Liver (tissue), 9 donors: ENCODE measurements around the gene SMIM36. TPM values are rescaled to one million over a fixed set of nuclear protein-coding genes. Genes with fewer than 3 reads are reported as not detected.

Experiments used
- DNase-seq: peaks from one replicate; pipeline ENCODE4 v3.0.0-alpha.2; 2017; ENCODE audit warnings: low spot score
- H3K27ac ChIP-seq, 2 donors: one replicate each; pipeline ENCODE4 v1.7.0; 2013; ENCODE audit warnings: inconsistent platforms in 2 of 2, low read length in 2 of 2, control low read depth in 1 of 2, low read depth in 1 of 2, mild to moderate bottlenecking in 1 of 2
- H3K27me3 ChIP-seq, 4 donors: one replicate each; pipeline versions ENCODE4 v1.6.1 to v1.7.0; 2013; ENCODE audit warnings: low read length in 3 of 4, inconsistent platforms in 1 of 4, mild to moderate bottlenecking in 1 of 4, moderate library complexity in 1 of 4; ENCODE audit not compliant: control insufficient read depth in 4 of 4, insufficient read depth in 4 of 4
- H3K36me3 ChIP-seq, 4 donors: one replicate each; pipeline versions ENCODE4 v1.6.1 to v1.7.0; 2013; ENCODE audit warnings: low read length in 3 of 4, mild to moderate bottlenecking in 3 of 4, low read depth in 1 of 4, moderate library complexity in 1 of 4; ENCODE audit not compliant: control insufficient read depth in 4 of 4, insufficient read depth in 3 of 4
- H3K4me1 ChIP-seq, 4 donors: one replicate each; pipeline versions ENCODE4 v1.6.1 to v1.7.0; 2013; ENCODE audit warnings: low read length in 3 of 4, mild to moderate bottlenecking in 3 of 4, moderate library complexity in 1 of 4; ENCODE audit not compliant: control insufficient read depth in 4 of 4, insufficient read depth in 4 of 4
- H3K4me3 ChIP-seq, 3 donors: one replicate each; pipeline versions ENCODE4 v1.6.1 to v1.7.0; 2013; ENCODE audit warnings: low read length in 3 of 3, control low read depth in 1 of 3, low read depth in 1 of 3, mild to moderate bottlenecking in 1 of 3
- H3K9ac ChIP-seq, 2 donors: one replicate each; pipeline ENCODE4 v1.7.0; 2013; ENCODE audit warnings: low read length in 2 of 2, mild to moderate bottlenecking in 2 of 2, moderate library complexity in 2 of 2, control low read depth in 1 of 2, low read depth in 1 of 2
- H3K9me3 ChIP-seq, 4 donors: one replicate each; pipeline versions ENCODE4 v1.6.1 to v1.7.0; 2013; ENCODE audit warnings: low read length in 3 of 4; ENCODE audit not compliant: control insufficient read depth in 4 of 4
- ATF3 ChIP-seq: IDR thresholded peaks from 2 replicates; pipeline ENCODE4 v1.6.1; 2016; ENCODE audit warnings: antibody characterized with exemption
- CTCF ChIP-seq: fragments of 150-350 bp; IDR thresholded peaks from 2 replicates; pipeline ENCODE4 v1.5.1; 2017; ENCODE audit warnings: improper control_type of control experiment, low read depth, low read length; ENCODE audit not compliant: missing input control
- EGR1 ChIP-seq, 2 donors: IDR thresholded peaks; 2 replicates each; pipeline ENCODE4 v1.6.1; 2016 to 2018; ENCODE audit warnings: antibody characterized with exemption in 2 of 2, low read depth in 2 of 2
- FOXA1 ChIP-seq: IDR thresholded peaks from 2 replicates; pipeline ENCODE4 v1.6.1; 2016; ENCODE audit warnings: antibody characterized with exemption
- FOXA2 ChIP-seq: IDR thresholded peaks from 2 replicates; pipeline ENCODE4 v1.6.1; 2016; ENCODE audit warnings: antibody characterized with exemption
- GABPA ChIP-seq, 2 donors: IDR thresholded peaks in 1 of 2; conservative IDR thresholded peaks in 1 of 2; 2 replicates each; pipeline ENCODE4 v1.6.1; 2016; ENCODE audit warnings: antibody characterized with exemption in 2 of 2, mild to moderate bottlenecking in 1 of 2, moderate library complexity in 1 of 2
- HNF4A ChIP-seq, 2 donors: conservative IDR thresholded peaks; 2 replicates each; pipeline ENCODE4 v1.6.1; 2016; ENCODE audit warnings: antibody characterized with exemption in 2 of 2, mild to moderate bottlenecking in 2 of 2
- HNF4G ChIP-seq: IDR thresholded peaks from 2 replicates; pipeline ENCODE4 v1.6.1; 2016; ENCODE audit warnings: antibody characterized with exemption
- JUND ChIP-seq, 2 donors: IDR thresholded peaks; 2 replicates each; pipeline ENCODE4 v1.6.1; 2016; ENCODE audit warnings: antibody characterized with exemption in 2 of 2
- MAX ChIP-seq: IDR thresholded peaks from 2 replicates; pipeline ENCODE4 v1.6.1; 2016; ENCODE audit warnings: antibody characterized with exemption
- NR2F2 ChIP-seq: IDR thresholded peaks from 2 replicates; pipeline ENCODE4 v1.6.1; 2016; ENCODE audit warnings: antibody characterized with exemption
- RAD21 ChIP-seq, 2 donors: IDR thresholded peaks; 2 replicates each; pipeline ENCODE4 v1.6.1; 2016; ENCODE audit warnings: antibody characterized with exemption in 2 of 2, mild to moderate bottlenecking in 2 of 2
- REST ChIP-seq: IDR thresholded peaks from 2 replicates; pipeline ENCODE4 v1.6.1; 2016; ENCODE audit warnings: antibody characterized with exemption, mild to moderate bottlenecking
- RXRA ChIP-seq, 2 donors: IDR thresholded peaks; 2 replicates each; pipeline ENCODE4 v1.6.1; 2017 to 2018; ENCODE audit warnings: antibody characterized with exemption in 2 of 2, mild to moderate bottlenecking in 1 of 2
- SP1 ChIP-seq: IDR thresholded peaks from 2 replicates; pipeline ENCODE4 v1.6.1; 2018; ENCODE audit warnings: antibody characterized with exemption, mild to moderate bottlenecking
- TAF1 ChIP-seq: conservative IDR thresholded peaks from 2 replicates; pipeline ENCODE4 v1.6.1; 2016; ENCODE audit warnings: antibody characterized with exemption, mild to moderate bottlenecking
- YY1 ChIP-seq: IDR thresholded peaks from 2 replicates; pipeline ENCODE4 v1.6.1; 2016; ENCODE audit warnings: antibody characterized with exemption, mild to moderate bottlenecking
- ZBTB33 ChIP-seq: IDR thresholded peaks from 2 replicates; pipeline ENCODE4 v1.6.1; 2016; ENCODE audit warnings: antibody characterized with exemption
- WGBS: extraction: QIAGEN DNeasy Blood & Tissue Kit; methylation state at CpG from one replicate; pipeline ENCODE4 v1.1.7; 2013; 5-methylcytosine and 5-hydroxymethylcytosine counted together
- polyA plus RNA-seq, 2 donors: library from polyadenylated mRNA; stranded (reverse) in 1 of 2; unstranded in 1 of 2; fragments of 200-250 nt in 1 of 2; fragments of >200 nt in 1 of 2; fragmentation: Nextera tagmentation in 1 of 2; extraction: Ambion mirVana in 1 of 2; gene quantifications; one replicate each; pipeline versions ENCODE4 v1.2.1 to v1.2.3, GENCODE V29; 2013 to 2015
- total RNA-seq, 2 donors: library from RNA; depleted of rRNA; stranded (reverse); fragments of >200 nt; gene quantifications; one replicate each; pipeline ENCODE4 v1.2.3, GENCODE V29; 2014
- donor health status: healthy.
- donor health status: healthy.
- donor health status: healthy.
- donor health status: healthy.
- donor health status: healthy.

The SMIM36 gene
- total and polyA plus RNA-seq, 4 donors, result not detected

GRCh38 chr17:55458978-55459377 lies 52.3 kb downstream of the SMIM36 start:
- no peaks in the 10 kb centered on the region for H3K36me3 ChIP-seq
- no peak for DNase-seq
- no peak for TF ChIP-seq JUND (IDR thresholded peaks at IDR 0.05)
- no peak for TF ChIP-seq FOXA1
- TF ChIP-seq REST, result no peak
- no peak for TF ChIP-seq ZBTB33
- no peak for TF ChIP-seq HNF4G
- no peak for TF ChIP-seq CTCF
- TF ChIP-seq EGR1 (IDR thresholded peaks at IDR 0.05; ENCODE audit: low read depth in 2 of 2), result no peak
- TF ChIP-seq YY1, result no peak
- TF ChIP-seq SP1, result no peak
- TF ChIP-seq MAX, result no peak
- TF ChIP-seq GABPA (IDR thresholded peaks at IDR 0.05 in 1 of 2, conservative IDR thresholded peaks at IDR 0.05 in 1 of 2), result no peak
- no peak for TF ChIP-seq RXRA (IDR thresholded peaks at IDR 0.05)
- no peak for TF ChIP-seq TAF1
- TF ChIP-seq HNF4A (conservative IDR thresholded peaks at IDR 0.05), result no peak
- TF ChIP-seq ATF3, result no peak
- TF ChIP-seq RAD21 (IDR thresholded peaks at IDR 0.05), result no peak
- TF ChIP-seq FOXA2, result no peak
- no peak for TF ChIP-seq NR2F2
- no peaks in the 10 kb centered on the region for H3K9me3 ChIP-seq
- H3K4me1 ChIP-seq, result peaks cover 0 to 7% (median 5%) of the 10 kb centered on the region in 4 donors
- H3K4me3 ChIP-seq, result no peak overlapping the region
- 89% methylated on average over 7 of the region's 7 CpGs for WGBS
- no peak overlapping the region for H3K27ac ChIP-seq
- no peak overlapping the region for H3K9ac ChIP-seq
- no peaks in the 10 kb centered on the region for H3K27me3 ChIP-seq
